MCF 10A (cell line): ENCODE results near the gene CACNA2D2. TPM values are rescaled to one million over a fixed set of nuclear protein-coding genes. Genes with fewer than 3 reads are reported as not detected.

Experiments used
- BruUV-seq: library from RNA; stranded (reverse); fragments of 400-500 nt; replicated peaks from 2 replicates; lab custom pipeline; 2021; lab: Mats Ljungman, UMichigan
- CTCF ChIA-PET: fragments of 300-600 bp; sonication (Branson Sonifier 250); formaldehyde crosslinking; extraction: SDS; loops from one replicate; lab custom pipeline; 2021; ENCODE audit warnings: antibody characterized with exemption, inconsistent platforms; lab: Yijun Ruan, JAX
- POLR2A ChIA-PET: fragments of 300-600, 350-650 bp; sonication (Branson Sonifier 250); formaldehyde crosslinking; extraction: SDS; loops from one replicate; lab custom pipeline; 2020; ENCODE audit warnings: antibody characterized with exemption, inconsistent platforms; lab: Yijun Ruan, JAX
- DNase-seq: peaks from one replicate; pipeline ENCODE4 v3.0.0-alpha.2; 2018; ENCODE audit not compliant: unreplicated experiment
- H3K27ac Mint-ChIP-seq: one replicate; pipeline ENCODE4 v1.8.0; 2022; ENCODE audit warnings: mild to moderate bottlenecking, low read depth, mixed read lengths; ENCODE audit not compliant: unreplicated experiment
- H3K27me3 Mint-ChIP-seq: one replicate; pipeline ENCODE4 v1.8.0; 2022; ENCODE audit warnings: mixed read lengths; ENCODE audit not compliant: insufficient read depth, unreplicated experiment
- H3K36me3 Mint-ChIP-seq: one replicate; pipeline ENCODE4 v1.8.0; 2022; ENCODE audit warnings: mild to moderate bottlenecking, moderate library complexity, mixed read lengths; ENCODE audit not compliant: insufficient read depth, unreplicated experiment
- H3K4me1 Mint-ChIP-seq: one replicate; pipeline ENCODE4 v1.8.0; 2022; ENCODE audit warnings: mixed read lengths; ENCODE audit not compliant: insufficient read depth, unreplicated experiment
- H3K4me3 Mint-ChIP-seq: one replicate; pipeline ENCODE4 v1.8.0; 2022; ENCODE audit warnings: mild to moderate bottlenecking, moderate library complexity, mixed read lengths; ENCODE audit not compliant: unreplicated experiment
- H3K9me3 Mint-ChIP-seq: one replicate; pipeline ENCODE4 v1.8.0; 2022; ENCODE audit warnings: mixed read lengths; ENCODE audit not compliant: unreplicated experiment
- intact Hi-C: fragments of 100-400 bp; cut with micrococcal nuclease; formaldehyde crosslinking; loops from 2 replicates; pipeline ENCODE4 v1.14.1; 2022
- total RNA-seq: library from RNA; stranded (reverse); gene quantifications from 2 replicates; pipeline ENCODE4 v1.2.3, GENCODE V29; 2022
- TF ChIP-seq, protein P1 (sequence below): fragments of 200-600 bp; IDR thresholded peaks from one replicate; pipeline ENCODE4 v1.8.0; 2022; ENCODE audit warnings: antibody characterized with exemption, mild to moderate bottlenecking; ENCODE audit not compliant: unreplicated experiment

CACNA2D2 gene
- total RNA-seq, 1 experiment from 2014 or later: not detected

DNA sequence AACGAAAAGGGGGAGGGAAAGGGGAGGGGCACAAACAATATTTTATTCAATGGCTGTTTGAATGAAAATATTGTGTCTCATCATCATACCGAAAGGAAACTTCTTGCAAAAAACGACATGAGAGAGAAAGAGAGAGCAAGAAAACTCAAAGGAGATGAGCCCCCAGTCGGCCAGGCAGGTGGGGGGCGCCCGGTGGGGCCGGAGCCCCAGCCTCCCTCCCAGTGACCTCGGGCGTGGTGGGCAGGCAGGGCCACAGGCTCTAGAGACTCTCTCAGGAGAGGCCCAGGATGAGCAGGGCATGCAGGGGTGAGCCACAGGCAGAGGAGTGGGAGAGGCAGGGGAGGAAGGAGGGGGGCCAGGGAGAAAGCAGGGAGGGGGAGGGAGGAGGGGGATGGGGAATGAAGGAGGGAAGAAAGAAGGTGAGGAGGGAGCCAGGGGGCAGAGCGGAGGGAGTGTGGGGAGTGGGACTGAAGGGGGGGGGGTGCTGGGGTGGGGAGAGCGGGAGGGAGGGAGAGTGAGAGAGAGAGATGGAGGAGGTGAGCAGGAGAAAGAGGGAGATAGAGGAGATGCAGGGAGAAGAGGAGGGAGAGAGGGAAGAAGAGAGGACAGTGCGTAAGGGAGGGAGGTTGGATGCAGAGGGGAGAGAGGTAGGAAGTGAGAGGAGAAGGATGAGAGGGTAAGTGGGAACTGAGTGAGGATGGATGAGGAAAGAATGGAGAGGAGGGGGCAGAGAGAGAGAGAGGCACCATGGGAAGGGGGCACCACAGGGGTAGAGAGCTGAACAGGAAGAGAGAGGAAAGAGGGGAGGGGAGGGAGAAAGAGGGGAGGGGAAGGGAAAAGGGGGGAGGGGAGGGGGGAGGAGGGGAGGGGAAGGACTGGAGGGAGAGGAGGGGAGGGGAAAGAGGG, 130.0 kb downstream of the CACNA2D2 start:
- BruUV-seq: no TSS peak
- TF ChIP-seq, protein P1, sequence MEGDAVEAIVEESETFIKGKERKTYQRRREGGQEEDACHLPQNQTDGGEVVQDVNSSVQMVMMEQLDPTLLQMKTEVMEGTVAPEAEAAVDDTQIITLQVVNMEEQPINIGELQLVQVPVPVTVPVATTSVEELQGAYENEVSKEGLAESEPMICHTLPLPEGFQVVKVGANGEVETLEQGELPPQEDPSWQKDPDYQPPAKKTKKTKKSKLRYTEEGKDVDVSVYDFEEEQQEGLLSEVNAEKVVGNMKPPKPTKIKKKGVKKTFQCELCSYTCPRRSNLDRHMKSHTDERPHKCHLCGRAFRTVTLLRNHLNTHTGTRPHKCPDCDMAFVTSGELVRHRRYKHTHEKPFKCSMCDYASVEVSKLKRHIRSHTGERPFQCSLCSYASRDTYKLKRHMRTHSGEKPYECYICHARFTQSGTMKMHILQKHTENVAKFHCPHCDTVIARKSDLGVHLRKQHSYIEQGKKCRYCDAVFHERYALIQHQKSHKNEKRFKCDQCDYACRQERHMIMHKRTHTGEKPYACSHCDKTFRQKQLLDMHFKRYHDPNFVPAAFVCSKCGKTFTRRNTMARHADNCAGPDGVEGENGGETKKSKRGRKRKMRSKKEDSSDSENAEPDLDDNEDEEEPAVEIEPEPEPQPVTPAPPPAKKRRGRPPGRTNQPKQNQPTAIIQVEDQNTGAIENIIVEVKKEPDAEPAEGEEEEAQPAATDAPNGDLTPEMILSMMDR: no peak
- Mint-ChIP-seq H3K27me3 (peaks cover 33% of the 10 kb centered on the region), H3K27ac (no peak overlapping the region), H3K9me3 (no peaks in the 10 kb centered on the region), H3K4me3 (no peak overlapping the region), H3K36me3 (no peaks in the 10 kb centered on the region), H3K4me1 (peaks cover 6% of the 10 kb centered on the region)
- CTCF ChIA-PET: no interaction called here
- intact Hi-C loops: no loop called here
- POLR2A ChIA-PET: no interaction called here
- DNase-seq: no peak

DNA sequence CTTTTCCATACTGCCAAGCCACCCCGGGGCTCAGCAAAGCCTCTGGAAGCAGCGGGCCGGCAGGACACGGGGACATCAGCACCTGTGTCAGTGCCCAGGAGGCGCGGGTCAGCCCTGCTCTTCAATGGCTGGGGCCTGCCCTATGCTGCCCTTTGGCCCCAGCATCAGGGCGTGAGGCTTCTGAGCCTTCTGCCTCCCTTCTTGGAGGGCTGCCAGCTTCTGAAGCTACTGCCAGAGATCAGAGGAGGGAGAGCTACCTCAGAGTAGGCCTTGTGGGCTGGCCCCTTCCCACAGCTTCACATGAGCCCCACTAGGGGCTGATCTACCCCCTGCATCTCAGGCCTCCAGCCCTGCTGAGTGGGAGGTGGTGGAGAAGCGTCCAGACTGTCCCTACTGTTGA, 131.1 kb downstream of the CACNA2D2 start:
- CTCF ChIA-PET: no interaction called here
- no TSS peak for BruUV-seq
- Mint-ChIP-seq H3K4me3 (no peak overlapping the region), H3K27ac (no peak overlapping the region), H3K27me3 (peaks cover 33% of the 10 kb centered on the region), H3K9me3 (no peaks in the 10 kb centered on the region), H3K36me3 (no peaks in the 10 kb centered on the region), H3K4me1 (peaks cover 6% of the 10 kb centered on the region)
- DNase-seq: no peak
- intact Hi-C loops: no loop called here
- POLR2A ChIA-PET: no interaction called here
- TF ChIP-seq, protein P1: no peak

DNA sequence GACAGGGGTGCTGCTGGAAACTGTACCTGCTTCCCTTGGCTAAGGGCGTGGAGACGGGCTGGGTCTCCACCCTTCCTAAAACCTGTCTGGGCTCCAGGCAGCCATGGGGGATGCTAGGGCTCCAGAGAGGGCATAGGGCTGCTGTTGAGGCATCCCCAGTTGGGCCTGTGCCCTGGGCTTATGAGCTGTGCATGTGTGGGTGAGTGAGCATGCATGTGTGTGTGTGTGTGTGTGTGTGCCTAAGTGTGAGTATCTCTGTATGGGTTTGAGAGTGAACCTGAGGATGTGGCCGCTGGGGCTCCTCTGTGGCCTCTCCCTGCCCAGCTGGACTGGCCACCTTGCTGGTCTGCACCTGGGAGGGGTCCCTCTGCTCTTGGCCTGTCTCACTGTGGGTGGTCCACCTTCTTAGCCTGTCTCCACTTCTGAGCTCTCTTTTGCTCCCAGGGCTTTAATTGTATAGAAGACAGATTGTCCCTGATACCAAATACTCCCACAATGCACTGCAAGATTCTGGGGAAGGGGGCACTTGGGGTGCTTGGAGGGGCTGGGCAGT, 132.2 kb downstream of the CACNA2D2 start:
- intact Hi-C loops: no loop called here
- Mint-ChIP-seq H3K27me3 (peaks cover 33% of the 10 kb centered on the region), H3K4me3 (no peak overlapping the region), H3K4me1 (peaks cover 6% of the 10 kb centered on the region), H3K36me3 (no peaks in the 10 kb centered on the region), H3K9me3 (no peaks in the 10 kb centered on the region), H3K27ac (no peak overlapping the region)
- POLR2A ChIA-PET: interaction anchor here (0.6 to 0.9 kb wide), 2 partner anchors 103 to 179 kb away, joined by 3 to 4 read pairs; no protein-coding TSS in a partner anchor
- DNase-seq: no peak
- BruUV-seq: no TSS peak
- TF ChIP-seq, protein P1: no peak
- CTCF ChIA-PET: interaction anchor here (0.5 to 2.9 kb wide), 10 partner anchors 22 to 1098 kb away, joined by 3 to 15 read pairs (median 3); no protein-coding TSS in a partner anchor

DNA sequence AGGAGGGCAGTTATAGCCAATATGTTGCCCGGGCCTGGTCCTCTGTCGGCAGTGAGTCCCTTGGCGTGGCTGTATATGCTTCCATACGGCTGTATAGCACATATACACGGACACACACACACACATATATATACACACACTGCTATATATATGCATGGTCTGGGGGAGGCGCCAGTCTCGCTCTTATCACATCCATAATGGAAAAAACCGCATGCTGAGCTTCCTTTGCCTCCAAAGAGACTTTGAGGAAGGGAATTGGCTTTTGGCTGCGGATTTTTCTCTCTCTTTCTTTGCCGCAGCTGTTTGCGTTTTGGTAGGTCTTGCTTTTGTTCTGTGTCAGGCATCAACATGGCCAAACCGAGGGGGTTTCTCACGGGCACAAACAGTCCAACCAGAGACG, 132.8 kb downstream of the CACNA2D2 start:
- TF ChIP-seq, protein P1: no peak
- H3K4me3 Mint-ChIP-seq: no peak overlapping the region
- intact Hi-C loops: loop anchor here (1.0 kb wide), 1 partner anchor 172 kb away; no protein-coding TSS in a partner anchor

More for the DNA sequence above, 132.8 kb downstream of the CACNA2D2 start:
- Mint-ChIP-seq H3K9me3 (no peaks in the 10 kb centered on the region), H3K4me1 (peaks cover 6% of the 10 kb centered on the region), H3K27ac (no peak overlapping the region), H3K27me3 (peaks cover 33% of the 10 kb centered on the region), H3K36me3 (no peaks in the 10 kb centered on the region)
- POLR2A ChIA-PET: interaction anchor here (0.9 kb wide), 1 partner anchor 104 kb away, joined by 4 read pairs; no protein-coding TSS in a partner anchor
- CTCF ChIA-PET: interaction anchor here (0.5 to 2.9 kb wide), 9 partner anchors 21 to 179 kb away, joined by 3 to 15 read pairs (median 3); no protein-coding TSS in a partner anchor
- BruUV-seq: no TSS peak
- DNase-seq: peak; percentile 50
